ENCODE measurements around the gene CCL5.
"Not testable (repeated sequence)": the region's sequence is repeated elsewhere in the genome, so short reads cannot be mapped to it uniquely, and the experiment has no call there.

CCL5 gene

GRCh38 chr17:35898283-35899070, 18.3 kb upstream of the CCL5 start:
- no peak for DNase-seq

GRCh38 chr17:35897772-35898171, 17.6 kb upstream of the CCL5 start:
- not testable (repeated sequence) for DNase-seq

GRCh38 chr17:35895636-35896587, 15.8 kb upstream of the CCL5 start:
- DNase-seq, result no peak

GRCh38 chr17:35894206-35894605, 14.0 kb upstream of the CCL5 start:
- DNase-seq, result no peak

- no peak for DNase-seq
These were observed 13.6 kb upstream of the CCL5 start for GRCh38 chr17:35893751-35894150.

- DNase-seq, result no peak
These were observed 12.2 kb upstream of the CCL5 start for GRCh38 chr17:35892091-35893035.

- DNase-seq, result no peak
These were observed 11.1 kb upstream of the CCL5 start for GRCh38 chr17:35891269-35891668.

GRCh38 chr17:35890774-35891155, 10.6 kb upstream of the CCL5 start:
- DNase-seq, result peak; percentile 29

- DNase-seq, result peak; percentile 21
These were observed 9.9 kb upstream of the CCL5 start for GRCh38 chr17:35889818-35890773.

GRCh38 chr17:35889241-35889640, 9.1 kb upstream of the CCL5 start:
- DNase-seq, result no peak

- no peak for DNase-seq
These were observed 1.8 kb downstream of the CCL5 start for GRCh38 chr17:35878361-35878760.

GRCh38 chr17:35877345-35878029, 2.7 kb downstream of the CCL5 start:
- no peak for DNase-seq

GRCh38 chr17:35876534-35876933, 3.6 kb downstream of the CCL5 start:
- DNase-seq, result no peak

GRCh38 chr17:35875800-35876139, 4.4 kb downstream of the CCL5 start:
- no peak for DNase-seq

GRCh38 chr17:35875072-35875799, 4.9 kb downstream of the CCL5 start:
- DNase-seq, result no peak

- DNase-seq, result no peak
These were observed 7.8 kb downstream of the CCL5 start for GRCh38 chr17:35872196-35872980.

- no peak for DNase-seq
These were observed 9.0 kb downstream of the CCL5 start for GRCh38 chr17:35870906-35871819.

GRCh38 chr17:35868737-35869136, 11.4 kb downstream of the CCL5 start, which contains the start of gene HEATR9:
HEATR9 (minus strand) TSS chr17:35868891; CDS start chr17:35868742, 149 bp downstream.
- no peak for DNase-seq

Measured in NCI-H146 (cell line).